Omental fat pad (tissue), 4 donors: ENCODE measurements around the gene SEC61B. TPM values are rescaled to one million over a fixed set of nuclear protein-coding genes. Genes with fewer than 3 reads are reported as not detected.
A peak's percentile ranks its signal among the peaks of the same experiment; 100 is the strongest.

Source experiments
- ATAC-seq: fragments of 150-250 bp; one replicate; pipeline ENCODE4 v1.9.1; 2016; ENCODE audit warnings: mild to moderate bottlenecking, moderate library complexity; ENCODE audit not compliant: low FRiP score
- DNase-seq: peaks from one replicate; pipeline ENCODE4 v3.0.0-alpha.2; 2019; ENCODE audit warnings: low spot score
- total RNA-seq, 4 donors: library from RNA; depleted of rRNA; stranded (reverse); fragments of >200 nt; gene quantifications; one replicate each; pipeline ENCODE4 v1.1.0, GENCODE V29; 2016
- TF ChIP-seq, protein P1 (sequence below), 3 donors: fragments of 450-650 bp; IDR thresholded peaks; one replicate each; pipeline ENCODE4 v1.5.1; 2016 to 2017; ENCODE audit warnings: antibody characterized with exemption in 3 of 3, mild to moderate bottlenecking in 3 of 3, moderate library complexity in 2 of 3

SEC61B gene
- 100 to 1,000 TPM in 3 of 4 donors, 10 to 100 TPM in 1; 68.7 to 149 (median 134) TPM for total RNA-seq

DNA sequence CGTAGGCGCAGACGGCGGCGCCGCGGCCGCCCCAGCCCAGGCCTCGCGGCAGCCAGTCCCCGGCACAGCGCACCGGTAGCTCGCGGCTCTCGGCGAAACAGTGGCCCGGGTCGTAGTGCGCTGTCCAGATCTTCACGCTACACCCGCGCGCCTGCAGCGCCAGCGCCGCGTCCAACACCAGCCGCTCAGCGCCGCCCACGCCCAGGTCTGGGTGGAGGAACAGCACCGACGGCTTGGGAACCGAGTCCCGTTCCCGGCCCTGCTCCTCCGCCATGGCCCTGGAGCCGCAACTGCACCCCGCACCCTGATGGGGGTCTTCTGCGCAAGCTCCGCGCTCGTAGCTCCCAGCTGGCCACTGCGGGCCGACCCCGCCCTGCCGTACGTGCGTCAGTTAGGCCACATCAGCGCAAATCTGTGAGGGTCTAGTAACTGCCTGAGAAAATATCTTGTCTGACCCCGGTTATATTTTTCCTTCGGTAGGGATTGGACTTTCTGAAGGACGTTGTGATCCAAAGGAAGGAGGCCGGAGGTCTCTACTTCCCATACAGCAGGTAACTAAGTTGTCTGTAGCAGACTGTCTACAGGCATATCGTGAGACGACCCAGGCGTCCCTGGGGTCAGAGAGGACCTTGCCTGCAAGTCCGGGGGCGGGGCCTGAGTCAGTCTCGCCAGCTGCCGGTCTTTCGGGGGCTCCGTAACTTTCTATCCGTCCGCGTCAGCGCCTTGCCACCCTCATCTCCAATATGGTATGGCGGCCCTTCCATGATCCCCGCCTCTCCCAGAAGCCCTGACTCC is at the start of gene SEC61B, which contains the start of gene ALG2:
SEC61B (plus strand) TSS at position 662 of the 795 bp plus-strand sequence; CDS start at position 744, 82 bp downstream.
ALG2 (minus strand) TSS at position 322 of the 795 bp plus-strand sequence; CDS start at position 274, 48 bp downstream.
- TF ChIP-seq, protein P1, sequence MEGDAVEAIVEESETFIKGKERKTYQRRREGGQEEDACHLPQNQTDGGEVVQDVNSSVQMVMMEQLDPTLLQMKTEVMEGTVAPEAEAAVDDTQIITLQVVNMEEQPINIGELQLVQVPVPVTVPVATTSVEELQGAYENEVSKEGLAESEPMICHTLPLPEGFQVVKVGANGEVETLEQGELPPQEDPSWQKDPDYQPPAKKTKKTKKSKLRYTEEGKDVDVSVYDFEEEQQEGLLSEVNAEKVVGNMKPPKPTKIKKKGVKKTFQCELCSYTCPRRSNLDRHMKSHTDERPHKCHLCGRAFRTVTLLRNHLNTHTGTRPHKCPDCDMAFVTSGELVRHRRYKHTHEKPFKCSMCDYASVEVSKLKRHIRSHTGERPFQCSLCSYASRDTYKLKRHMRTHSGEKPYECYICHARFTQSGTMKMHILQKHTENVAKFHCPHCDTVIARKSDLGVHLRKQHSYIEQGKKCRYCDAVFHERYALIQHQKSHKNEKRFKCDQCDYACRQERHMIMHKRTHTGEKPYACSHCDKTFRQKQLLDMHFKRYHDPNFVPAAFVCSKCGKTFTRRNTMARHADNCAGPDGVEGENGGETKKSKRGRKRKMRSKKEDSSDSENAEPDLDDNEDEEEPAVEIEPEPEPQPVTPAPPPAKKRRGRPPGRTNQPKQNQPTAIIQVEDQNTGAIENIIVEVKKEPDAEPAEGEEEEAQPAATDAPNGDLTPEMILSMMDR (IDR thresholded peaks at IDR 0.05) = no peak
- ATAC-seq (peak; percentile 98), DNase-seq (peak; percentile 95)

DNA sequence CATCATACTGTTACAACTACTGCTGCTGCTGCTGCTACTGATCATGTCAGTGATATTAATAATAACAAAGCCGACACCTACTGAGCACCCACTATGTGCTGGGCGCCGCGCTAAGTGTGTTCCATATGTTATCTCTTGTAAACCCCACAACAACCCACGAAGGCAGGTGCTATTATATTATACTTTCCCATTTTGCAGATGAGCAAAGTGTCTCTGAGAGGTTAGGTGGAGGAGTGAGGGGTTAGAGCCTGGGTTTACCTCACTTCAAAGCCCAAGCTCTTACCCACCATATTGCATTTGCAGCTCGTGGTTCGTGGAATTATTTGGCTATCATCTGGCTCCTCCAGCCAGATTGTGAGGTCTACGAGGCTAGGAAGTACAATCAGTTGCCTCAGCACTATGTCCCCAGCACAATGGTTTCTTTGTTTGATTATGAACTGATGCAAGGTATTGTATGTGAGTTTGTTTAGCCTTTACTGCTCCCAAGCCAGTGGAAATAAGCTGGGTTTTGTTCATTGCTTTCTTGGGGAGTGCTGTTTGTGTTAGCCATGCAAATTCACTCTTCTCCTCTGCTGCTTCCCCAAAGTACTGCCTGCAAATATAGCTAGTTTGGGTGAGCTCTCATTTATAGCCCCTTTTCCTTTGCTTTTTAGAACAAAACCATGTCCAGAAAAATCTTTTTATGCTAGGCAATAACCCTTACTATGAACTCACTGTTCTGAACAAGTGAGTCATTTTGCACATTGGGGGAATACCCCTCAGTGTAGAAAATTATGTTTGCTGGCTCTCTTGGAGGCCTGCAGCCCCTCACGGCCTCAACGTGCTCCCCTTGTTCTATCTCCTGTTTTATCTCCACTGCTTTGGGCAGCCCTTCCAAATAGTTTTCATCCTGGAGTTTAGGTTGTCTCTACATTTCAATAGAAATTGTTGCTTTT is 48.2 kb upstream of the SEC61B start:
- TF ChIP-seq, protein P1 (IDR thresholded peaks at IDR 0.05) = no peak
- no peak for DNase-seq
- ATAC-seq = no peak

DNA sequence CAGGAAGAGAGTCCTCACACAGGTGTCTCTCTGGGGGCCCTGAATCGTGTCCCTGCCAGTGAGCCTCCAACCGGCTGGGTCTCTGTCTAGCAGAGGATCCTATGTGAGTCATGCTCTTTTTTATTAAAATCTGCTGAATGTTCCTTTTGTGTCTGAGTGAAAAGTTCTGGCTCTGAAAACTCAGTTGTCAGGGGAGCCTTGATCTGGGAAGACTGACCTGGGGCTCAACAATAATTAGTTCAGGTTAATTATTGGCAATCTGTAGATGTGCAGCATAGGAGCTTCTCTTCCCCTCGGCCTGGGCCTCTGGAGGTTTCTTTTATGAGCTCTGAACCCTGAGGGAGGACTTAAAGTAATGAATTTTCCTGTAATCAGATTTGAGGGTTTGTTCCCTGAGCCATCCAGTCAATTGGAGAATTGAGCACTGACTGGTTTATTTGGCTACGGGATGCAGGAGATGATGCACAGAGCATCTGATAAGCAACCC is 45.5 kb upstream of the SEC61B start:
- TF ChIP-seq, protein P1 (IDR thresholded peaks at IDR 0.05) = no peak
- DNase-seq = no peak
- no peak for ATAC-seq

DNA sequence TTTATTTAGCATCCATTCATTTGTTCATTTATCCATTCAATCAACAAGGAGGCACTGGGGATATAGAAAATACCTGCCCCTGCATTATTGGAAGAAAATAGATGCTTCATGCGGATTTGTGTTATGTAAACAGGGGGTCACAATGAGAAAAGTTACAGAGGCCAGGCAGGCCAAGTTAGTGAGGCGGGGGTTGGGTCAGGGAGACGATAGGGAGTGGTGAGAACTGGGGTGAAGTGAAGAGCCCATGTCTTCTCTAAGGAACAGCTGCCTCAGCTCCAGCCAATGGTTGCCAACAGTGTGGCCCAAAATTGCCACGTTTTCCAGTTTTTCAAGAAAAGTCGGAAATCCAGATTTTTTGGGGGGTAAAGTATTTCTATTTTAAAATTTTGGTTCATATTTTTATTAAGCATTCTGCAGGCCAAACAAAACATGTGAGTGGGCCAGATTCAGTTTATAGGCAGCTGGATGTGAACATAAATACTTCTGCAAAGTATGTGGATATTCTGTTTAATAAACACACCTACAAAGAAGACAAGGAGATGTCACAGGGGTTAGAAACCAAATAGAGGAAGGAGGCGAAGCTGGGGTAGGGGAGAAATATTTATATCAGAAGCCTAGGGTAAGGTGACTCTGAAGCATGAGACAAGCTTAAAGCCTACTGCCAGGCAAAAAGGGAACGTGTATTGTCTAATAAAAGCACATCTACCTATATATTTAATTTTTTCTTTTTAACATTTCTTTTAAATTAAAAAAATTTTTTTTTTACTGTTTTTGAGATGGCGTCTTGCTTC is 44.3 kb upstream of the SEC61B start:
- TF ChIP-seq, protein P1 (IDR thresholded peaks at IDR 0.05) = no peak
- ATAC-seq = no peak
- no peak for DNase-seq

DNA sequence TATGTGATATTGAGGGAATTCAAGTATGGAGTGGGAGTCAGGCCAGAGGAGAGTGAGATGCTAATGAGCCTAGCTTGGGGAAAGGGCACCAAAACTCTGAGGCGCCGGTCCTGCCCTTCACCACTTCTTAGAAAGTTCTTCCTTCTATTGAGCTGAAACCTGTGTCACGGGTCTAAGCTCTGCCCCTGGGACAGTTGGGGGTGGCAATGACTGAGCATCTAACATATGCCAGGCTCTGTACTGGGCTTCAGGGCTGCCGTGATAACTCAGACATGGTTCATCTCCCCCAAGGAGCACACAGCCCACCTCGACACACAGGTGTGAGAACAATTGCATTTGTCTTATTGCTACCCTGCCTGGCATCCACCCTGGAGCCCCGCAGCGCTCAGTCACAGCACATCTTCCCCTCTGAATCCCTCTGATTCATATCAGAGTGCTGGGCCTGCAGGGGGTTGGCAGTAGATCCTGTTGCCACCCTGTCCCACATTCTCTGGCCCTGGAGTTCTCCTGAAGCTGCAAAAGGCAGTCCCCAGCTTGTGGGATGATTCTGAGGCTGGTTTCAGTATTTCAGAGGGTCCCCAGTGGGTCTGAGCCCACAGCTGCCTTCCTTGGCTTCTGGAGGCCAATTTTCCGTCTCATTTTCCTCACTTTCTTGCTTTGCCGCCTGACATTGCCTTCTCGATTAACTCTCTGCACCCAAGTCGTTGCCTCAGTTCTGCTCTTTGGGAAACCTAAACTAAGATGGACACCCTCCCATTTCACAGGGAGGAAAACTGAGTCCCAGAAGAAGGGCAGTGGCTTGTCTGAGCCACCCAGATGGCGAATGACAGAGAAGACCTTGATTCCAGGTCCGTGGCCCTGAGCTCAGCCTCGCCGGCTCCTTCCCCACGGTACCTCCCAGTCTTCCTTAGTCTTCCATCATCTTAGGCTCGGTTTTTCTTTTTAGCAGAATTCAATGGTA is 42.9 kb upstream of the SEC61B start:
- ATAC-seq = no peak
- DNase-seq = no peak
- TF ChIP-seq, protein P1 (IDR thresholded peaks at IDR 0.05) = no peak
